Measurements from ENCODE around the gene AFP. TPM values are rescaled to one million over a fixed set of nuclear protein-coding genes. Genes with fewer than 3 reads are reported as not detected.

The AFP gene
- total RNA-seq, 1 experiment from 2014 or later = 4.9 TPM

DNA sequence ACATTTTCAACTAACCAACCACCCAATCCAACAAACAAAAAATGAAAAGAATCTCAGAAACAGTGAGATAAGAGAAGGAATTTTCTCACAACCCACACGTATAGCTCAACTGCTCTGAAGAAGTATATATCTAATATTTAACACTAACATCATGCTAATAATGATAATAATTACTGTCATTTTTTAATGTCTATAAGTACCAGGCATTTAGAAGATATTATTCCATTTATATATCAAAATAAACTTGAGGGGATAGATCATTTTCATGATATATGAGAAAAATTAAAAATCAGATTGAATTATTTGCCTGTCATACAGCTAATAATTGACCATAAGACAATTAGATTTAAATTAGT lies 4.2 kb upstream of the AFP start:
- WGBS (ENCODE audit: extremely low coverage, insufficient read length, low lambda C conversion rate) = no CpG with 5 or more reads among the region's 1 CpG
- no peak overlapping the region for H3K27ac Mint-ChIP-seq

More for the DNA sequence above, 4.2 kb upstream of the AFP start:
- no peak overlapping the region for H3K18ac ChIP-seq (ENCODE audit: insufficient read length, low read depth, low read length)
- no peak for DNase-seq
- H3K79me1 ChIP-seq (ENCODE audit: insufficient read depth, low read depth, low read length, poor library complexity, severe bottlenecking) = no peaks in the 10 kb centered on the region
- H2AK5ac ChIP-seq (ENCODE audit: insufficient read length, low read length) = no peak overlapping the region
- H3K36me3 Mint-ChIP-seq (ENCODE audit: insufficient read depth in 1 of 3, low read depth in 3 of 3) = no peaks in the 10 kb centered on the region
- H3K14ac ChIP-seq (ENCODE audit: insufficient read depth, low read length) = no peak overlapping the region
- no peak overlapping the region for H3K56ac ChIP-seq (ENCODE audit: insufficient read length, low read depth, low read length)
- no peak overlapping the region for H3K4me2 ChIP-seq (ENCODE audit: insufficient read depth, insufficient read length, low read length)
- no peak overlapping the region for H2BK15ac ChIP-seq (ENCODE audit: low read depth, low read length)
- H3K27me3 Mint-ChIP-seq (ENCODE audit: low read depth) = no peaks in the 10 kb centered on the region
- TF ChIP-seq, protein P1, sequence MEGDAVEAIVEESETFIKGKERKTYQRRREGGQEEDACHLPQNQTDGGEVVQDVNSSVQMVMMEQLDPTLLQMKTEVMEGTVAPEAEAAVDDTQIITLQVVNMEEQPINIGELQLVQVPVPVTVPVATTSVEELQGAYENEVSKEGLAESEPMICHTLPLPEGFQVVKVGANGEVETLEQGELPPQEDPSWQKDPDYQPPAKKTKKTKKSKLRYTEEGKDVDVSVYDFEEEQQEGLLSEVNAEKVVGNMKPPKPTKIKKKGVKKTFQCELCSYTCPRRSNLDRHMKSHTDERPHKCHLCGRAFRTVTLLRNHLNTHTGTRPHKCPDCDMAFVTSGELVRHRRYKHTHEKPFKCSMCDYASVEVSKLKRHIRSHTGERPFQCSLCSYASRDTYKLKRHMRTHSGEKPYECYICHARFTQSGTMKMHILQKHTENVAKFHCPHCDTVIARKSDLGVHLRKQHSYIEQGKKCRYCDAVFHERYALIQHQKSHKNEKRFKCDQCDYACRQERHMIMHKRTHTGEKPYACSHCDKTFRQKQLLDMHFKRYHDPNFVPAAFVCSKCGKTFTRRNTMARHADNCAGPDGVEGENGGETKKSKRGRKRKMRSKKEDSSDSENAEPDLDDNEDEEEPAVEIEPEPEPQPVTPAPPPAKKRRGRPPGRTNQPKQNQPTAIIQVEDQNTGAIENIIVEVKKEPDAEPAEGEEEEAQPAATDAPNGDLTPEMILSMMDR (conservative IDR thresholded peaks at IDR 0.05) = no peak
- H3K9me3 Mint-ChIP-seq = no peaks in the 10 kb centered on the region
- no peak overlapping the region for H3K23ac ChIP-seq (ENCODE audit: insufficient read length, low read depth, low read length)
- H3K27ac ChIP-seq (ENCODE audit: insufficient read length, low read depth, low read length) = no peak overlapping the region
- H3T11ph ChIP-seq (ENCODE audit: low read length) = no peak overlapping the region
- no peak overlapping the region for H4K5ac ChIP-seq (ENCODE audit: insufficient read length, low read depth, low read length)
- H3K79me2 ChIP-seq (ENCODE audit: insufficient read depth, low read length) = no peaks in the 10 kb centered on the region
- H2BK5ac ChIP-seq (ENCODE audit: insufficient read length, low read length) = no peak overlapping the region
- H3K23me2 ChIP-seq (ENCODE audit: insufficient read length, low read depth, low read length, poor library complexity, severe bottlenecking) = no peaks in the 10 kb centered on the region
- no peak overlapping the region for H4K8ac ChIP-seq (replicated peaks; ENCODE audit: insufficient read length, low read depth, low read length)
- H3K4me3 Mint-ChIP-seq = no peak overlapping the region
- H4K91ac ChIP-seq (ENCODE audit: insufficient read length, low read depth, low read length) = no peak overlapping the region
- no peak overlapping the region for H2BK12ac ChIP-seq (ENCODE audit: insufficient read length, low read depth, low read length)
- no peak overlapping the region for H2BK20ac ChIP-seq (ENCODE audit: low read depth, low read length, poor library complexity, severe bottlenecking)
- no peaks in the 10 kb centered on the region for H3K4me1 ChIP-seq (ENCODE audit: insufficient read depth, low read length)
- H3K4me1 Mint-ChIP-seq = no peaks in the 10 kb centered on the region
- no peaks in the 10 kb centered on the region for H3K27me3 ChIP-seq (ENCODE audit: insufficient read depth, low read length)
- no peaks in the 10 kb centered on the region for H4K20me1 ChIP-seq (ENCODE audit: control insufficient read depth, insufficient read depth, insufficient read length)
- H3K9ac ChIP-seq (ENCODE audit: extremely low read depth, insufficient read length, low read length) = no peak overlapping the region
- no peaks in the 10 kb centered on the region for H3K9me3 ChIP-seq (ENCODE audit: control insufficient read depth, low read depth, low read length)
- H2AFZ ChIP-seq (ENCODE audit: low read length) = no peak overlapping the region
- no peak overlapping the region for H2BK120ac ChIP-seq (ENCODE audit: low read depth, low read length, poor library complexity, severe bottlenecking)
- H3K4ac ChIP-seq (ENCODE audit: low read depth, low read length) = no peak overlapping the region
